COLO829 (cell line): ENCODE measurements around the gene ADO.
A peak's percentile ranks its signal among the peaks of the same experiment; 100 is the strongest.

Experiments
- DNase-seq: peaks from one replicate; pipeline ENCODE4 v3.0.0; 2012; ENCODE audit warnings: low spot score

The ADO gene

DNA sequence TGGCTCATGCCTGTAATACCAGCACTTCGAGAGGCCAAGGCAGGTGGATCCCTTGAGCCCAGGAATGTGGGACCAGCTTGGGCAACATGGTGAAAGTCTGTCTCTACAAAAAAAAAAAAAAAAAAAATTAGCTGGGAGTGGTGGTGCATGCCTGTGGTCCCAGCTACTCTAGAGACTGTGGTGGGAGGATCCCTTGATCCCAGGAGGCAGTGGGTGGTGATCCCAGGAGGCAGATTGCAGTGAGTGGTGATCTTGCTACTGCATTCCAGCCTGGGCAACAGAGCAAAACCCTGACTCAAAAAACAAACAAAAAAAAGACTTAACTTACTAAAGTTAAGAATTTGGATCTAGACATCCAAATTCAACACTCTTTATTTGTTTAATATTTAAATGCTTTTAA, 10.2 kb upstream of the ADO start:
- no peak for DNase-seq

DNA sequence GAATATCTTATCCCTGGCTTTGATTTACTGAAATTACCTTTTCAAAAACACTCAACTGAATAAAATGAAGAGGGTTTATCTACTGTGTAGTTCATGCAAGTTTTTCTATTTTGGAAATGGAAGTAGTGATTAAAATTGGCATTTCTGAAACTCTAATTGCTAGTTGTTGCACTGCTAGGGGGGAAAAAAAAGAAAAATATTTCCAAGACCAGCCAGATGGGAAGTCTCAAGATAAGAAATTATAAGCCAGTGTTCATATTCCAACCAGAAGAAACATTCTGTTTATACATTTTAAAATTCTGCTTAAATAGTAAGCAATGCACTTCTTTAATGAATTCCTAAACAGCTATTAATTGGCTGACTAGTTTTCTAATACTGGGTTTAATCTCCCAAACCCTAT, 9.4 kb upstream of the ADO start:
- no peak for DNase-seq

DNA sequence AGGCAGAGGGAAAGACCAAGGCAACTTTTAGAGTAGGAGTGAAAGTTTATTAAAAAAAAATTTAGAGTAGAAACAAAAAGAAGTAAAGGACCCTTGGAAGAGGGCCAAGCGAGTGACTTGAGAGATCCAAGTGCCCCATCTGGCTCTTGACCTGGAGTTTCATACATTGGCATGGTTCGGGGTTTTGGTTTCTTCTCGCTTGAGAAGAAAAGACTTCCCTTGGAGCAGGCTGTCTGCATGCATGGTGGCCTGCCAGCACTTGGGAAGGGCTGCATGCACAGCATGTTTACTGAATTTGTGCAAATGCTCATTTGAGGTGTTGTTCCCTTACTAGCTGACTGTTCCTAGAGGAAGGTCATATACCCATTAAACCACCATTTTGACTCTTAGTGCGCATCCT, 8.8 kb upstream of the ADO start:
- no peak for DNase-seq

DNA sequence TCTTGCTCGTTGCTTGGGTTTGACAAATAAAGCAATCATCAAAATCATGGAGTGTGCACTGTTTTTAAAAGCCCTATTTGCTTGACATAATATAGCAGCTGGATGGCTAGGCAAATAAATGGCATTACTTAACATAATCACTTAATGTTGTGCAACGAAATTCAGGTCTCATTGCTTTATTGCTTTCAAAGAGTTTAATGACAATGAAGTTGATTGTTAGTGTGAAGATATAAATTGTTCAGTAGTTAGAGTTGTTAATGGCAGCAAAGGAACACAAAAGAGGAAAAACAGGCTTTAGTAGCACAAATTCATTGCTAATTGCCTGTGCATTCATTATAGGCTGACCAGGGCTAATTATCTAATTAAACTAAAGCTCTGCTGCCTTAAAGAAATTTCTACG, 7.6 kb upstream of the ADO start:
- no peak for DNase-seq

DNA sequence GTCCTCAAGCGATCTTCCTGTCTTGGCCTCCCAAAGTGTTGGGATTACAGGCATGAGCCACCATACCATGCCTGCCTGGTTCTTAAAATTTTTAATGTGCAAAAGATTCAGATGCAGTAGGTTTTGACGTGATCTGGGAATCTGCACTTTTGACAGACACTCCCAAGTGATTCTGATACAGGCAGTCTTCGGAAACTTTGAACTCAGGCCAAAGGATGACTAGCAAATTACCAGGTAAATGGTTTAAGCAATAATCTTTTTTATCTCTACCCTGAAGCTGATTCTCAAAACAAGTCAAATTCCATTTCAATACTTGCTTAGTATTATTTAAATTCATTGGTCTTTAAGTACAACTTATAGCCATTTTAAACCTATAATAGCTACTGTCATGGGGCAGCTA, 2.6 kb upstream of the ADO start:
- no peak for DNase-seq

DNA sequence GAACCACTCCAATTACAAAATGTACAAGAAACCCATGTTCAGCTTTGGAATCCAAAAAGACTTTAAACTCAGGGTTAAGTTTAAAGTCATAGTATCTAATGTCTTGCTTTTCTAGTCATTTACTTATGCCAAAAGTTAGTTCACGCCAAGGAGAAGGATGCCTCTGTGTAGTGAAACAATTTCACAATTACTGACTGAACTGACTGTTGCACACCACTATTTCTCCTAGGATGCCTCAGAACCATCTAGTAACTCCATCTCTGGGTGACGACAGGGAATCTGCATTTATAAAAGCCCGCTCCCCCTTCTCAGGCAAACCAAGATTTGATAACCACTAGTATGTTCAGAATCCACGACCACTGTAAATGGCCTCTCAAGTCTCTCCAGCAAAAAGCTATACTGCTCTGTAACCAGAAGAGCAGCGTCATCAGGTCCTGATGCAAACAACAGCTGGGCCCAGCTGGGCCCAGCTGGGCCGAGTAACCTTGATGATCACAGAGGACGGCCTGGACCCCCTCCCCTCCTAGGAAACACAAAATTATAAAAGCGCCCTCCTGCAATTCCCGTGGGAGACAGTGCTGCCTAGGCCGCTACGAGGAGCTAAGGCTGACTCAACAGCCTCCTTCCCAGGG, 680 bp upstream of the ADO start:
- DNase-seq, result no peak

DNA sequence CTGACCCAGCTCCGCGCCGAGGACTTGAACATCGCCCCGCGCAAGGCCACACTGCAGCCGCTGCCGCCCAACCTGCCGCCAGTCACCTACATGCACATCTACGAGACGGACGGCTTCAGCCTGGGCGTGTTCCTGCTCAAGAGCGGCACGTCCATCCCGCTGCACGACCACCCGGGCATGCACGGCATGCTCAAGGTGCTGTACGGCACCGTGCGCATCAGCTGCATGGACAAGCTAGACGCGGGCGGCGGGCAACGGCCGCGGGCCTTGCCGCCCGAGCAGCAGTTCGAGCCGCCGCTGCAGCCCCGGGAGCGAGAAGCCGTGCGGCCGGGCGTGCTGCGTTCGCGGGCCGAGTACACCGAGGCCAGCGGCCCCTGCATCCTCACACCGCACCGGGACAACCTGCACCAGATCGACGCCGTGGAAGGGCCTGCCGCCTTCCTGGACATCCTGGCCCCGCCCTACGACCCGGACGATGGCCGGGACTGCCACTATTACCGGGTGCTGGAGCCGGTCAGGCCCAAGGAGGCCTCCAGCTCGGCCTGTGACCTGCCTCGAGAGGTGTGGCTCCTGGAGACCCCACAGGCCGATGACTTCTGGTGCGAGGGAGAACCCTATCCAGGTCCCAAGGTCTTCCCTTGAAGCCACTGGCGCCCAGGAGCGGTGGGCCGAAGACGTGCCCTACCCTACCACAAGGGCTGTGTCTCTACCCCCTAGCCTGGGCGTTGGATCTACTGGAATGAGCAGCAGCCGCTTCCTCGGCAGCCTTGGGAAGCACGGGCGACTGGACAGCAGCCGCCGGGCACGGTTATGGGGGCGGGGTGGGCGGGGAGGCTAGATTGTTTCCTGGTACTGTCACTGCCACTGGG, 945 bp downstream of the ADO start:
- no peak for DNase-seq

DNA sequence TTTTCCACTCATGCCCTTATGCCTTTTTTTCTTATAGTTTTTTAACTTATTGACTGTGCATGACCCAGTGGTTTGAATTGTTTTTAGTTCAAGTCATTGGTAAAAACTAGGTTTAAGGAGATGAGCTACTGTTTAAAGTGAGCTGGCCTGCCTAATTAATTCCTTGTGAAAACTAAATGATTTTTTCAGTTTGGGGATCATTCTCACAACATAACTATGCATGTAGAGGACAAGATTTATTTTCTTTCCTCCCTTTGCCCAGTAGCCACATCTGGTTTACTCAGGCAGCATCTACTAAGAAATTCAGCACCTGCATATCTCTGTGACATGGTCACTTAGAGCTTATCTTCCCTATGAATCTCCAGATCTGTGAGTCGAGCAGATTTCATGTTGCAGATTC, 1.7 kb downstream of the ADO start:
- no peak for DNase-seq

DNA sequence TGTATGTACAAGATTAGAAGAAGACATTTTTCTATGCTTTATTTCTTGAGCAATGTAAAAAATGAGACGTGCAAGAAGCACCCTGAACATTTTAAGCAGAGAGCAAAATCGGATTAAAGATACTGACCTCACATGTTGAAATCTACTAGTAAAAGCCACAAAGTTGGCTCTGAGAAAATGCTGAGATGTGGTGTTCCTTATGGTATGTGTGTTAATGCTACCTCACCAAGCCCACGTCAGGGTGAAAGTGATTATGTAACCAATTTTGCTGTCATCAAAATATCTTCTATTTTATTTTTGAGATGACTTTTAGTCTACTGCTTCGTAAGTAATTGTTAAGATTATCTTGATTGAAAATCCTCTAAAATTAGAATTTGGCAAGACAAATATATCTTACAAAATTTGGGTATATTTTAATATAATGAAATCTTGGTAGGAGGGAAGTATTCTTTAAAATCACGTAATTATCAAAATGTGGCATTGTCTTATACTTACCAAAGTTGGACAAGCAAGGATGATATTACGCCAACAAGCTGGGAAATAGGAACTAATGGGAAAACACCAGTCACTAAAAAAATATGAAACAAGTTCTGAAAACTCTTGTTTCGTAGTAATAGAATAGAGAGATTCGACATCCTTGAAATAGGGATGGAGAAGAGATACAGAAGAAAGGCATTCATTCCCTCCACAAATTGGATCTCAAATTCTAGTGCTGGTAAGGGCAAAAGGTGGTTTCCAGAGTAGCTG, 5.8 kb downstream of the ADO start:
- DNase-seq, result no peak

DNA sequence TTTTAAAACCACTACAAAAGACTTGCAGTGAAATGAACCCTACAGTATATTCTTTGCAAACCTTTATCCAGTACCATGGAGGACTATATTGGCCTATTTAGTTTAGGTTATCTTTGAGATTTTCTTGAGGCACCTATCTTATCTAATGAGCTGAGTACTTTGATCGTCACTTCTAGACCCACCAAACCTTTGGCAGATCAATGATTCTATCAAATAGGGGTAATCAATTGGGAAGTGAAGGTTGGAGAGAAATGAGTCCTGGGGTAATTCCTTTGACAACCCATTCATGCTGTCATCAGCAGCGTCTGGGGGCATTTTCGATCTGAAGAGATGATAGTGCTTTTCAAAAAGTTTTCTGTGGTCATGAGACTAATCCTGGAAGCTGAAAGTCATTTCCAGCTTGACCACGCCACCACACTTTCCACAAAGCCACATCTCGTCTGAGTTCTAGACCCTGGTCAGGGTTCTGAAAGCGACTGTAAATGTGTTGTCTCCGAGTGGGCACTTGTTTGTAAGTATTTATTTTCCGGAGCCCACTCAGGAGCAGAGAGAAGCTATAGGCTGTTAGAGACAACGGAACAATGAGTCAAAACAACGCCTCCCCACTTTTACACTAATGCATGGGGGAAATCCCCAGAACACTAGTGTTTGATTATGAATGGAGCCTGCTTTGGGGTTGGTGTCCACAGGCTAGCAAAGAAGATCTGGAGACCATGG, 6.8 kb downstream of the ADO start:
- DNase-seq, result no peak

DNA sequence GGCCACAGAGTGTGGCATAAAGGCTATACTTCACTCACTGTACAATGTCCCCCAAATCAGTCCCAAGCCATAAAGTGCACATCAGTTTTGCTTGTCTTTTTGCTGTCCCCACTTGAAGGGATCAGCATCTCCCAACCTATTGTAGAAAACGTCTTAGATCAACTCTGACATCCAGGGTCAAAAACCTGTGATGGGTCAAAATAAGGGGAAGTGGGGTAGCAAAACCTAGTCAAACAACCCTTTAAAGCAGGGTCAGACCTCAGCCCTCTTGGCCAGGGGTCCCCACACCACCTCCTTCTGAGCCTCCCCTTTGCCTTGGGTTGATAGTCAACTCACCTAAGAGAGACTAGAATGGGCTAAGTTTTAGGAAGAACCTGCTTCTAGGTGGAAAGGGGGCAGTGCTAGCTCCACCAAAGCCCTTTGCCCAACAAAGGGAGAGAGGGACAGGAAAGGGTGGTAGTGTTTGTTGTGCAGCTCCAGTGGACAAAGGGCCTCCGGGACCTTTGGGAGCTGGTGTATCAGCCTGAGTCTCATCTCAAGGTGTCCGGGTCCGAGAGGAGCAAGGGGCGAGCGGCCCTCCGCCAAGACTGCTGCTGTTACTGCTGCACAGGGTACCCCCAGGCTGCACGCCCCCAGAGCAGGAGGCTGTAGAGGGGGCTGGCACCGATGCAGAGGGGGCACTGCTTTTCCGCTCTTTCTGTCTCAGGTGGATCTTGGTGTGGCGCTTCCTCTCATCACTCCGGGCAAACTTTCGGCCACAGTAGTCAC, 8.3 kb downstream of the ADO start:
- no peak for DNase-seq

DNA sequence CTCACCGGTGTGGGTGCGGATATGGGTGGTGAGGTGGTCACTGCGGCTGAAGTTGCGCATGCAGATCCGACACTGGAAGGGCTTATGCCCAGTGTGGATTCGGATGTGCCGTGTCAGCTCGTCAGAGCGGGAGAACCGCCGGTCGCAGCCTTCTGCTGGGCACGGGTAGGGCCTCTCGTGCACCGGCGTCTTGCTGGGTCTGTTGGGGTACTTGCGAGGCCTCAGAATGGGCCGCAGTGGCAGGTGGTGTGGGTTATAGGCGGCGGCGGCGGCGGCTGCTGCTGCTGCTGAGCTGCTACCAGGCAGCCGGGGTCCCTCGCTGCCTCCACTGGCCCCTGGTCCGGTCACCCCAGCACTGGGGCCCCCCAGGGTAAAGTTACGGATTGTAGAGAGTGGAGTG, 8.9 kb downstream of the ADO start:
- DNase-seq, result no peak

DNA sequence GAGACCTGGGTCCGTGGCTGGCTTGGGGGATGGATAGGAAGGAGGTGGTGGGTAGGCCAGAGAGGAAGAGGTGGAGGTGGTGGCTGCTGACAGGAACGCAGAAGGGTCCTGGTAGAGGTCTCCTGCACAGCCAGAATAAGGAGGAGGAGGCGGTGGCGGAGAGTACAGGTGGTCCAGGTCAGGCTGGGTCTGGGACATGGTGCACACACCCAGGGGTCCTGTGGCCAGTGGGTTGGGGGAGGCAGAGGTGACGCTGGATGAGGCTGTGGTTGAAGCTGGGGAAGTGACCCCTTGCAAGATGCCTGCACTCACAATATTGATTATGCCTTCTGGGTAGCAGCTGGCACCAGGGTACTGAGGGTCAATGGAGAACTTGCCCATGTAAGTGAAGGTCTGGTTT, 9.5 kb downstream of the ADO start:
- no peak for DNase-seq

DNA sequence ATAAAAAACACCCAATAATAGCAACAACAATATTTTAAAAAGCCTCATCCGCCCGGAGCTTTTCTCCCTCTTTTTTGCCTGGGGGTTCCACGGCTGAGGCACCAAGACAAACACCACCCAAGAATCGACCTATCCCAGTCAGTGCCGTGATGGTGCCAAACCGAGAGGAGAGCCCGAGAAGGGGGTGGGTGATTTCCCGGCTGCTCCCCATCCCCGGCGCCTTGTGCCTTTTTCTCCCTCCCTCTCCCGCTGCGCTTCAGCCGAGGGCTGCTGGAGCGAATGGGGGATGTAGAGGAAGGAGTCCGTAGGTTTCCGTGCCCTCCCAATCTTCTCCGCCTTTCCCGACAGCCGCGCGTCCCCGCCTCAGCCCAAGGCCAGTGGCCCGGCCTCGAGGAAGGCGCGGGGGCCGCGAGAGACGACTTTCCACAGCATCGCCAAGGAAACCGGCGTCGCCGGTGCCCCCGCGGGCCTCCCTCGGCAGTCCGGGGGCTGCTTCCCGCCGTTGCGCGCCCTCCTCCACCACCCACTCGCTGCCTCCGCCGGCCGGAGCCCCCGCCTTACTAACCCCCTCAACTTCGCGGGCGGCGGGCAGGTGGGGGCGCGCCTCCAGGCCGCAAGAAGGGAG, 10.3 kb downstream of the ADO start:
- DNase-seq, result no peak

DNA sequence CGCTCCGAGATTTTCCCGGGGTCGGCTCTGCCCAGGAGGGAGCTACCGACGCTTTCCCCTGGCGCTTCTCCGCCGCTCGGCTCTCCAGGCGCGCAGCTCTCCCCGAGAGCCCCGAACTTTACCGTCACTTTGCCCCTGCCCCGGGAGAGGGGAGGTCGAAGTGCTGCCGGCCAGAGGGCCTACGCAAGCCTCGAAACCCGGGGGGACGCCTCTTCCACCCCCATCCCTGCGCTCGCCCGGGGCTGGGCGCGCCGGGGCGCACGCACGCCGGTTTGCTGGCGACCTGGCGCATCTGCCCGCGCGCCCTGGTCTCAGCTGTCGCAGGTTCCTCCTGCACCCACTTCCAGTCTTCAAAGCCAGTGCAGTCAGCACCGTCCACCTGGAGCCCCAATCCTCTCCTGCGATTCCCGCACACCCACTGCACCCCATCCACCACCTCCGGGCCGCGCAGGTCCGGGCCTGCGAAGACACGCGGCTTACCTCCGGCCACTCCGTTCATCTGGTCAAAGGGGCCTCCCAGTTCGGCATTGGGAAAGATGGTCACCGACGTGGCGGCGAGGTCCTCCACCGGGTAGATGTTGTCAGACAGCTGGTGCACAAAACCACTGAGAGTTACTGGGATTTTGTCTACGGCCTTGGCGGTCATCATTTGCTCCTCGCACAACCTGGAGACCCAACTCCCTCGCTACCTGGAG, 11.0 kb downstream of the ADO start:
- no peak for DNase-seq

DNA sequence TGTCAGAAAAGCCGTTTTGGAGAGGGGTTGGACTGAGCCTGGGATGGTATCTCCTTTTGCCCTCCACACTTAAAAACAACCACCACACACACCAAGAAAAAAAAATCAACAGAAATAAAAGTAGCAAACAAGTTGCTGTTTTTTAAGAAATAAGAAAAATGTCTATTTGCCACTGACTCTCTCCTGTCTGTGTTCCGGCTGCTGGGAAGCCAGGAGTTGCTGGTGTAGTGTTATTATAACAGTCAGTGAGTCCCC, 11.5 kb downstream of the ADO start:
- DNase-seq, result no peak

DNA sequence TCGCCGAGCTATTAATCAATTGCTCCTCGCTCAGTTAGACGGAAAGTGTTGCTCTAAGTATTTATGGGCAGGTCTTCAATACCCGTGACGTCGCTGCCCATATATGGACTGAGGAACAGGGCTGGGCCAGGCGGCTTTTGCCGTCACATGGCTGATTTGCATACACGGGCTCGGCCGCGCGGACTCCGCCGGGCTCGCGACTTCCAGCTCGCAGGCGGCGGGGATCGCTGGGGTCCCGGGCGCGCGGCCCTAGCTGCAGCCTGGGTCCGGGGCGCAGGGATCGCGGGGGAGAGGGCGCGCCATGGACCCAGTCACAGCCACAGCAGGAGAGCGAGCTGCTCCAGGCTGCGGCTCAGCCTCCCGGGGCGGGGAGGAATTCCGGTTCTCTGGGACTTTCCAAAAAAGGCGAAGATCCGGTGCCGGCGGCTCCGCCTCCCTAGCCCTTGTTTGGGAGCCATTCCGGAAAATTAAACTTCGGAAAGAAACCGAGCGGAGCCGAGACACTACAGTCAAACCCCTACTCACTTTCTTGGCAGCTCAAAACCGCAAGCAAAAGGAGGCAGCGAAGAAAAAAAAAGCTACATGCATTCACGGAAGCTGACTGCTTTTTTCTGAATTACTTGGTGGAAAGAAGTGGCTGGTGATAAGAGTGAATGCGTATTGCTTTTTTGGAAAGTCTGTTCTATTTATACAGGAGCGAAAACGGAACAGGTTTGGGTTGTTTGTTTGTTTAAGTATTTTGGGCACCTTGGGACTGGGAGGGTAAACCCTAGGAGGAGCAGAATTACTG, 12.0 kb downstream of the ADO start, which contains the start of gene EGR2:
TSS of gene EGR2 (minus strand) at position 36 of the 790 bp plus-strand sequence. CDS start 337 bp downstream, outside the sequence.
- peak; percentile 81 for DNase-seq

DNA sequence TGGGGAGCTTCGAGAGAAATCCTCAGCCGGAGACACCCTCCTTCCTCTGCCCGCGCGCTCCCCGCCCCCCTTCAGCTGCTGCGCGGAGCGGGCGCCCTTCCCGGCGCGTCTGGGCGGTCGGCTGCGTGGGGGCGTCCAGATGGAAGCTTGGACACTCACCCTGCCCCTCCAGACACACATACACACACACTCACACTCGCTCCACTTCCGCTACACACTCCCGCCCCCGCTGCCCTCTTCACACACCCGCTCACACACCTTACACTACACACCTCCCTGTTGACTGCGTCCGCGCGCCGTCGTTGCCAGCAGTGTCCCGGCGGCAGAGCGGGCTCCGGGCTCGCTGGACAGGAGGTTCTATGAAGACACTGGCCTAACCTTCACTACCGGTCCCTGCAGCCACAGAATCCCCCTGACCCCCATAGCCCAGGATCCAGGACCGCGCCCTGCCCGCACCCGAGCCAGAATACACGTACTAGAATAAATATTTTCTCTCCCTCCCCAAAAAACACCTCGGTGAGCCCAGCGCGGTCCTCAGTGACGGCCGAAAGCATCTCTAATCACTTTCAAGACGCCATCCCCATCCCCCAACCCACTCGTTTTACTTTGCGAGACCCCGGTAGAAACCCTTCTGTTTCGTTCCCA, 12.7 kb downstream of the ADO start:
- DNase-seq, result no peak

DNA sequence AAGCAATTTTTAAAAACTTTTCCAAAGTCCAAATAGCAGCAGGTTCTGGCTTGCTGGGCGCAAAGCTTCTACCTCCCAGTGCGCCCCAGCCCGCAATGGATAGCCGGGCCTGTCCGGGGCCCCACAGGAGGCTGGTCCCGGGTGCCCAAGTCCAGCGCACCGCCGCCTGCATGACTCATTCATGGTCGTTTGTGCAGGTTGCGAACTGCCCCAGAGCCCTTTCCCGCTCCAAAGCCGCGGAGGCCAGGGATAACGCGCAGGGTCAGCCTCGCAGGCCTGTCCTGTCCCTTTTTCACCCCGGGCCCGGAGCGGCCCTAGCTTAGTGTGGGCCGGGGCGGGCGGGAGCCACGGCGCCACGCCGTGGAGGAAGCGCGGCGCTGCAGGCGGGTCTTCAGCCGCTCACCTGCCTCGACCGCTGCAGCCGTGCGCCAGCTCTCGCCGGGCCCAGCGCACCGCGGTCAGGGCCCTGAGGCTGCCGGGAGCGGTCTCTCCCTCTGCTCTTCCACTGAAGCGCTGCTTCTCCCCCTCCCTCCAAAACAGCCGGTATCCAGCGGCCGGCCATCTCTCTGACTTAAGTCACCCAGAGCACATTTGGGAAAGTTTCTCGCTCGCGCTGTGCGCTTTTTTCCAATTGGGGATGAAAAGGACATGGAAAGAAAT, 13.4 kb downstream of the ADO start:
- DNase-seq, result peak; percentile 35
